Adrenal gland (tissue), 5 donors: ENCODE results near the gene SYT6.

Experiments
- POLR2A ChIP-seq, 2 donors: fragments of 450-650 bp; IDR thresholded peaks; one replicate each; pipeline ENCODE4 v1.6.1; 2017; ENCODE audit warnings: antibody characterized with exemption in 2 of 2, mild to moderate bottlenecking in 2 of 2, moderate library complexity in 1 of 2
- TF ChIP-seq, protein P1 (sequence below), 6 experiments: fragments of 450-650 bp in 4 of 6; fragments of 200-600 bp in 2 of 6; sonication (generic) in 1 of 6; IDR thresholded peaks; 1 replicate in 5 of 6; 2 replicates in 1 of 6; pipeline versions ENCODE4 v1.5.1 to v1.8.0; 2016 to 2021; ENCODE audit warnings: antibody characterized with exemption in 6 of 6, mild to moderate bottlenecking in 2 of 6, moderate library complexity in 1 of 6
- donor health status: DM: no; HTN: no; CAD: no.

DNA sequence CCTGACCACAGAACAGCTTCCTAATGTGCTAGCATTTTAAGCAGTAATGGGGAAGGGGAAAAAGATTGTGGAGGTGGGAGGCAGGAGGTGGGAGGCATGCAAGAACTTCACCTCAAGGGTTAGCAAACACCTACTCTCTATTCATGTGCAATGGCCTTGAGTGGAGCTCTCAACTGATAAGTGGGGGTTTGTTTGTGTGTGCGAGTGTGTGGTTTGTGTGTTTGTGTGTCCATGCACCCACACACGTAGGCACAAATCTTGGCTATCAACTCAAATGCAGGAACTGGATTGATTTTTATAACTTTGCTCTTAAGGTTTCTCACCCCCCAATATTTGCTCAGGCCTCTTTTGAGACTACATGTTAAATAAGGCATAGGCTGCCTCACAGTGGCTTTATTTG is 78.6 kb downstream of the SYT6 start:
- TF ChIP-seq, protein P1, sequence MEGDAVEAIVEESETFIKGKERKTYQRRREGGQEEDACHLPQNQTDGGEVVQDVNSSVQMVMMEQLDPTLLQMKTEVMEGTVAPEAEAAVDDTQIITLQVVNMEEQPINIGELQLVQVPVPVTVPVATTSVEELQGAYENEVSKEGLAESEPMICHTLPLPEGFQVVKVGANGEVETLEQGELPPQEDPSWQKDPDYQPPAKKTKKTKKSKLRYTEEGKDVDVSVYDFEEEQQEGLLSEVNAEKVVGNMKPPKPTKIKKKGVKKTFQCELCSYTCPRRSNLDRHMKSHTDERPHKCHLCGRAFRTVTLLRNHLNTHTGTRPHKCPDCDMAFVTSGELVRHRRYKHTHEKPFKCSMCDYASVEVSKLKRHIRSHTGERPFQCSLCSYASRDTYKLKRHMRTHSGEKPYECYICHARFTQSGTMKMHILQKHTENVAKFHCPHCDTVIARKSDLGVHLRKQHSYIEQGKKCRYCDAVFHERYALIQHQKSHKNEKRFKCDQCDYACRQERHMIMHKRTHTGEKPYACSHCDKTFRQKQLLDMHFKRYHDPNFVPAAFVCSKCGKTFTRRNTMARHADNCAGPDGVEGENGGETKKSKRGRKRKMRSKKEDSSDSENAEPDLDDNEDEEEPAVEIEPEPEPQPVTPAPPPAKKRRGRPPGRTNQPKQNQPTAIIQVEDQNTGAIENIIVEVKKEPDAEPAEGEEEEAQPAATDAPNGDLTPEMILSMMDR (IDR thresholded peaks at IDR 0.05), result no peak
- no peak for TF ChIP-seq POLR2A (IDR thresholded peaks at IDR 0.05)
